ENCODE measurements around the gene PLN. TPM values are rescaled to one million over a fixed set of nuclear protein-coding genes. Genes with fewer than 3 reads are reported as not detected.

The PLN gene
- total RNA-seq, 3 donors from 2014 or later: 4.2 to 145 (median 19.5) TPM

DNA sequence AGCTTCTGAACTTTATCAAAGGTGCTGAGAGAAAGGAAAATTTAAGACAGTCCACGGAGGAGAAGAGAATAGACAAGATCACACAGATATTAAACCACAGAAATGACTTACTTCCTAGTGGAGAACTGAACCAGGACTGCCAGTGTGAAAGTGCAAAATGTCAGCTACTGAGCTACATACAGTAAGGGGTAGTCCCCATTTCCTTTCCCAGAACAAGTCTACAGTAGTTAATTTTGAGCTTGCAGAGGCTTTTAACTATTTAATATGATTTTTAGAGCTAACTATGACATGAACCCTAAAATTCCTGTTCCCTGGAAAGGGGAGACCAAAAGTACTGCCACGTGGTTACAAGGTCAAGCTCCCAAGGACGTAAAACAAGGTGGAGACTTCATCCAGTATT lies 58.2 kb downstream of the PLN start:
- no peak for ATAC-seq

DNA sequence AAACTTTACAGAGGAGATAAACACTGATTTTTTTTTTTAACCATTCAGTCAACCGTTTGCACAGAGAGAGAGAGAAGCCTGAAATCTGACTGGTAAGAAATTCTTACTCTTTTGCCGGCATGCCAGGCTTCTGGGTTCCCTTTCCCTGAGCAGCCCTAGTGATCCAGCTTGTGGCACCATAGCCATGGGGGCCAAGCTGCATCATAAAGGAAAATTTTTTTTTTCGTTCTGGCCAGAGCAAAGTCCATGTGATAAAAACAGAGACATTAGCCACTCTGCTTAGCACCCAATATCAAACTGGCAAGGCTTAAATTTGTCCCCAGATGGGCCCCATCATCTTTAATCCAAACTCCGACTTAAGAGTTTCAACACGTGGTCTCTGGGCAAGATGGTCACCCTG lies 58.8 kb downstream of the PLN start:
- H3K4me1 ChIP-seq (ENCODE audit: low read depth): peaks cover 5% of the 10 kb centered on the region
- DNase-seq (no peak), ATAC-seq (no peak)
- TF ChIP-seq, protein P1, sequence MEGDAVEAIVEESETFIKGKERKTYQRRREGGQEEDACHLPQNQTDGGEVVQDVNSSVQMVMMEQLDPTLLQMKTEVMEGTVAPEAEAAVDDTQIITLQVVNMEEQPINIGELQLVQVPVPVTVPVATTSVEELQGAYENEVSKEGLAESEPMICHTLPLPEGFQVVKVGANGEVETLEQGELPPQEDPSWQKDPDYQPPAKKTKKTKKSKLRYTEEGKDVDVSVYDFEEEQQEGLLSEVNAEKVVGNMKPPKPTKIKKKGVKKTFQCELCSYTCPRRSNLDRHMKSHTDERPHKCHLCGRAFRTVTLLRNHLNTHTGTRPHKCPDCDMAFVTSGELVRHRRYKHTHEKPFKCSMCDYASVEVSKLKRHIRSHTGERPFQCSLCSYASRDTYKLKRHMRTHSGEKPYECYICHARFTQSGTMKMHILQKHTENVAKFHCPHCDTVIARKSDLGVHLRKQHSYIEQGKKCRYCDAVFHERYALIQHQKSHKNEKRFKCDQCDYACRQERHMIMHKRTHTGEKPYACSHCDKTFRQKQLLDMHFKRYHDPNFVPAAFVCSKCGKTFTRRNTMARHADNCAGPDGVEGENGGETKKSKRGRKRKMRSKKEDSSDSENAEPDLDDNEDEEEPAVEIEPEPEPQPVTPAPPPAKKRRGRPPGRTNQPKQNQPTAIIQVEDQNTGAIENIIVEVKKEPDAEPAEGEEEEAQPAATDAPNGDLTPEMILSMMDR (IDR thresholded peaks at IDR 0.05): no peak
- no peak overlapping the region for H3K4me3 ChIP-seq
- no peaks in the 10 kb centered on the region for H3K9me3 ChIP-seq
- H3K36me3 ChIP-seq (ENCODE audit: low read depth): no peaks in the 10 kb centered on the region
- intact Hi-C loops (cut with DNase I, micrococcal nuclease): no loop called here

More for the DNA sequence above, 58.2 kb downstream of the PLN start:
- Histone ChIP-seq H3K4me3 (no peak overlapping the region), H3K9me3 (no peaks in the 10 kb centered on the region), H3K4me1 (ENCODE audit: low read depth) (peaks cover 5% of the 10 kb centered on the region), H3K36me3 (ENCODE audit: low read depth) (no peaks in the 10 kb centered on the region)
- DNase-seq: no peak
- TF ChIP-seq, protein P1 (IDR thresholded peaks at IDR 0.05): no peak
- intact Hi-C loops (cut with DNase I, micrococcal nuclease): no loop called here

Other genes starting within 250 kb of the PLN start
- gene CEP85L, start 103.3 kb downstream of the PLN start, total RNA-seq: 10 to 100 TPM in 1 of 3 donors, 1 to 10 TPM in 2; 3.7 to 13.6 (median 4.0) TPM

All from mucosa of descending colon (tissue), 3 donors.